ENCODE data around the gene TEF.
A peak's percentile ranks its signal among the peaks of the same experiment; 100 is the strongest.
"Not testable (repeated sequence)": the region's sequence is repeated elsewhere in the genome, so short reads cannot be mapped to it uniquely, and the experiment has no call there.

Gene TEF

GRCh38 chr22:41408665-41409064 is 26.9 kb downstream of the TEF start:
- Histone ChIP-seq H3K27me3 (ENCODE audit: control insufficient read depth, insufficient read depth, low read length) (no peaks in the 10 kb centered on the region), H3K4me1 (ENCODE audit: control insufficient read depth, insufficient read depth, low read length) (peaks cover 27% of the 10 kb centered on the region), H3K9me3 (replicated peaks; ENCODE audit: low read length) (no peaks in the 10 kb centered on the region), H3K9ac (ENCODE audit: low read depth, low read length) (no peak overlapping the region), H3K36me3 (ENCODE audit: insufficient read depth, low read length) (no peaks in the 10 kb centered on the region), H3K4me3 (ENCODE audit: low read length) (no peak overlapping the region), H3K4me2 (ENCODE audit: low read length) (no peak overlapping the region)

- H3K9me3 ChIP-seq (replicated peaks; ENCODE audit: low read length) = no peaks in the 10 kb centered on the region
- no peak overlapping the region for H3K4me2 ChIP-seq (ENCODE audit: low read length)
- no peaks in the 10 kb centered on the region for H3K27me3 ChIP-seq (ENCODE audit: control insufficient read depth, insufficient read depth, low read length)
- peaks cover 32% of the 10 kb centered on the region for H3K4me1 ChIP-seq (ENCODE audit: control insufficient read depth, insufficient read depth, low read length)
- H3K36me3 ChIP-seq (ENCODE audit: insufficient read depth, low read length) = no peaks in the 10 kb centered on the region
- H3K4me3 ChIP-seq (ENCODE audit: low read length) = no peak overlapping the region
- no peak overlapping the region for H3K9ac ChIP-seq (ENCODE audit: low read depth, low read length)
Observed at GRCh38 chr22:41410311-41410751, 28.6 kb downstream of the TEF start.

- Histone ChIP-seq H3K4me3 (ENCODE audit: low read length) (no peak overlapping the region), H3K9ac (ENCODE audit: low read depth, low read length) (peak overlapping the region; percentile 12), H3K27me3 (ENCODE audit: control insufficient read depth, insufficient read depth, low read length) (no peaks in the 10 kb centered on the region), H3K36me3 (ENCODE audit: insufficient read depth, low read length) (no peaks in the 10 kb centered on the region), H3K4me2 (ENCODE audit: low read length) (peak overlapping the region; percentile 38), H3K9me3 (replicated peaks; ENCODE audit: low read length) (no peaks in the 10 kb centered on the region), H3K4me1 (ENCODE audit: control insufficient read depth, insufficient read depth, low read length) (peaks cover 32% of the 10 kb centered on the region)
Observed at GRCh38 chr22:41411021-41411851, 29.5 kb downstream of the TEF start.

GRCh38 chr22:41415554-41415953 is 33.8 kb downstream of the TEF start:
- H3K4me3 ChIP-seq (ENCODE audit: low read length) = no peak overlapping the region
- no peak overlapping the region for H3K9ac ChIP-seq (ENCODE audit: low read depth, low read length)
- H3K27me3 ChIP-seq (ENCODE audit: control insufficient read depth, insufficient read depth, low read length) = no peaks in the 10 kb centered on the region
- no peaks in the 10 kb centered on the region for H3K36me3 ChIP-seq (ENCODE audit: insufficient read depth, low read length)
- H3K4me1 ChIP-seq (ENCODE audit: control insufficient read depth, insufficient read depth, low read length) = peaks cover 39% of the 10 kb centered on the region
- H3K9me3 ChIP-seq (replicated peaks; ENCODE audit: low read length) = no peaks in the 10 kb centered on the region
- no peak overlapping the region for H3K4me2 ChIP-seq (ENCODE audit: low read length)

GRCh38 chr22:41417622-41418390 is 36.1 kb downstream of the TEF start:
- Histone ChIP-seq H3K27me3 (ENCODE audit: control insufficient read depth, insufficient read depth, low read length) (no peaks in the 10 kb centered on the region), H3K9ac (ENCODE audit: low read depth, low read length) (peak overlapping the region; percentile 7), H3K36me3 (ENCODE audit: insufficient read depth, low read length) (no peaks in the 10 kb centered on the region), H3K4me2 (ENCODE audit: low read length) (peak overlapping the region; percentile 57), H3K9me3 (replicated peaks; ENCODE audit: low read length) (no peaks in the 10 kb centered on the region), H3K4me1 (ENCODE audit: control insufficient read depth, insufficient read depth, low read length) (peaks cover 24% of the 10 kb centered on the region), H3K4me3 (ENCODE audit: low read length) (peak overlapping the region; percentile 5)

DNA sequence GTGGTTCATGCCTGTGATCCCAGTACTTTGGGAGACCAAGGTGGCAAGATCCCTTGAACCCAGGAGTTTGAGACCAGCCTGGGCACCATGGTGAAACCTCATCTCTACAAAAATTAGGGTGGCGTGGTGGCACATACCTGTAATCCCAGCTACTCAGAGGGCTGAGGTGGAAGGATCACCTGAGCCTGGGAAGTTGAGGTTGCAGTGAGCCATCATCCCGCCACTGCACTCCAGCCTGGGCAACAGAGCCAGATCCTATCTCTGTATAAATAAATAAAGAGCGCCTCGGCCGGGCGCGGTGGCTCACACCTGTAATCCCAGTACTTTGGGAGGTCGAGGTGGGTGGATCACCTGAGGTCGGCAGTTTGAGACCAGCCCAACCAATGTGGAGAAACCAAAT is 37.0 kb downstream of the TEF start:
- H3K27me3 ChIP-seq (ENCODE audit: control insufficient read depth, insufficient read depth, low read length) = no peaks in the 10 kb centered on the region
- no peaks in the 10 kb centered on the region for H3K36me3 ChIP-seq (ENCODE audit: insufficient read depth, low read length)
- peaks cover 21% of the 10 kb centered on the region for H3K4me1 ChIP-seq (ENCODE audit: control insufficient read depth, insufficient read depth, low read length)
- no peak overlapping the region for H3K9ac ChIP-seq (ENCODE audit: low read depth, low read length)
- H3K9me3 ChIP-seq (replicated peaks; ENCODE audit: low read length) = no peaks in the 10 kb centered on the region
- no peak overlapping the region for H3K4me3 ChIP-seq (ENCODE audit: low read length)
- no peak overlapping the region for H3K4me2 ChIP-seq (ENCODE audit: low read length)

GRCh38 chr22:41425660-41426365 is 44.1 kb downstream of the TEF start:
- H3K4me2 ChIP-seq (ENCODE audit: low read length) = no peak overlapping the region
- no peak overlapping the region for H3K4me3 ChIP-seq (ENCODE audit: low read length)
- H3K9ac ChIP-seq (ENCODE audit: low read depth, low read length) = no peak overlapping the region
- no peaks in the 10 kb centered on the region for H3K9me3 ChIP-seq (replicated peaks; ENCODE audit: low read length)
- H3K4me1 ChIP-seq (ENCODE audit: control insufficient read depth, insufficient read depth, low read length) = no peaks in the 10 kb centered on the region
- H3K36me3 ChIP-seq (ENCODE audit: insufficient read depth, low read length) = no peaks in the 10 kb centered on the region
- H3K27me3 ChIP-seq (ENCODE audit: control insufficient read depth, insufficient read depth, low read length) = no peaks in the 10 kb centered on the region

GRCh38 chr22:41429232-41429950 is 47.6 kb downstream of the TEF start:
- no peak overlapping the region for H3K9ac ChIP-seq (ENCODE audit: low read depth, low read length)
- H3K4me3 ChIP-seq (ENCODE audit: low read length) = no peak overlapping the region
- H3K9me3 ChIP-seq (replicated peaks; ENCODE audit: low read length) = no peaks in the 10 kb centered on the region
- H3K27me3 ChIP-seq (ENCODE audit: control insufficient read depth, insufficient read depth, low read length) = no peaks in the 10 kb centered on the region
- H3K36me3 ChIP-seq (ENCODE audit: insufficient read depth, low read length) = peaks cover 20% of the 10 kb centered on the region
- H3K4me1 ChIP-seq (ENCODE audit: control insufficient read depth, insufficient read depth, low read length) = no peaks in the 10 kb centered on the region
- H3K4me2 ChIP-seq (ENCODE audit: low read length) = no peak overlapping the region

DNA sequence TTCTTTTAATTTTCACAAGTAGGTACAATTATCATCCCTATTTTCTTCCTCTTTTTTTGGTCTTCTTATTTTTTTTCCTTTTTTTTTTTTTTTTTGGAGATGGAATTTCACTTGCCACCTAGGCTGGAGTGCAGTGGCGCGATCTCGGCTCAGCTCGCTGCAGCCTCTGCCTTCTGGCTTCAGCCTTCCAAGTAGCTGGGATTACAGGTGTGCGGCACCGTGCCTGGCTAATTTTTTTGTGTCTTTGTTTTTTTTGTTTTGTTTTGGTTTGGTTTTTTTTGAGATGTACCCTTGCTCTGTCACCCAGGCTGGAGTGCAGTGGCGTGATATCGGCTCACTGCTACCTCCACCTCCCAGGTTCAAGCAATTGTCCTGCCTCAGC is 48.2 kb downstream of the TEF start:
- no peak overlapping the region for H3K4me2 ChIP-seq (ENCODE audit: low read length)
- H3K27me3 ChIP-seq (ENCODE audit: control insufficient read depth, insufficient read depth, low read length) = no peaks in the 10 kb centered on the region
- no peak overlapping the region for H3K4me3 ChIP-seq (ENCODE audit: low read length)
- no peak overlapping the region for H3K9ac ChIP-seq (ENCODE audit: low read depth, low read length)
- no peaks in the 10 kb centered on the region for H3K9me3 ChIP-seq (replicated peaks; ENCODE audit: low read length)
- no peaks in the 10 kb centered on the region for H3K4me1 ChIP-seq (ENCODE audit: control insufficient read depth, insufficient read depth, low read length)
- H3K36me3 ChIP-seq (ENCODE audit: insufficient read depth, low read length) = peaks cover 25% of the 10 kb centered on the region

GRCh38 chr22:41431656-41432055 is 49.9 kb downstream of the TEF start:
- Histone ChIP-seq H3K4me3 (ENCODE audit: low read length) (no peak overlapping the region), H3K9me3 (replicated peaks; ENCODE audit: low read length) (no peaks in the 10 kb centered on the region), H3K27me3 (ENCODE audit: control insufficient read depth, insufficient read depth, low read length) (no peaks in the 10 kb centered on the region), H3K36me3 (ENCODE audit: insufficient read depth, low read length) (peaks cover 41% of the 10 kb centered on the region), H3K4me1 (ENCODE audit: control insufficient read depth, insufficient read depth, low read length) (no peaks in the 10 kb centered on the region), H3K9ac (ENCODE audit: low read depth, low read length) (no peak overlapping the region), H3K4me2 (ENCODE audit: low read length) (no peak overlapping the region)

DNA sequence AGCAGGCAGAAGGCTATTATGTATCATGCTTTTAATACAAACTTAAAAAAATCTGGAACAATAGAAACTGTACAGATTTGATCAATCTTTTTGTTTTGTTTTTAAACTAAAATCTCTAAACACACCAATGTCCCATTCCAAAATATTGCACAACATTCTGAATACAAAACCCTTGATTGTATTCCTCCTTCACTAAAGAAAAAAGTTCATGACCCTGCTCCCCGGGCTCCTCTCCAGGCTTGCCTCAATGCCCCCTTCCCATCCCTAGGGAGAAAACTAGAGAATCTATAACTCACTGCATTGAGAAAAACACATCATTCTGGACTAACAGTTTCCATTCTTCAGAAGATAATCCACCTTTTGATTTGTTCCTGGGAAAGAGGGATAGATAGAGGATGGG is 51.7 kb downstream of the TEF start:
- not testable (repeated sequence) for H3K9me3 ChIP-seq (replicated peaks; ENCODE audit: low read length); H3K4me3 ChIP-seq (ENCODE audit: low read length)
- H3K36me3 ChIP-seq (ENCODE audit: insufficient read depth, low read length) = peaks cover 54% of the 10 kb centered on the region

More for the DNA sequence above, 51.7 kb downstream of the TEF start:
- not testable (repeated sequence) for H3K4me1 ChIP-seq (ENCODE audit: control insufficient read depth, insufficient read depth, low read length); H3K4me2 ChIP-seq (ENCODE audit: low read length); H3K9ac ChIP-seq (ENCODE audit: low read depth, low read length); H3K27me3 ChIP-seq (ENCODE audit: control insufficient read depth, insufficient read depth, low read length)
